ENCODE results near the gene MPZL3.

Gene MPZL3

GRCh38 chr11:118251858-118252652 is at the start of gene MPZL3:
MPZL3 (minus strand) TSS chr11:118252365; CDS start chr11:118252294, 71 bp downstream.
- peak; percentile 68 to 73 for DNase-seq (ENCODE audit: low read depth in 2 of 2)

- no peak for DNase-seq (ENCODE audit: low read depth in 2 of 2)
These were observed 49.5 kb upstream of the MPZL3 start for GRCh38 chr11:118301600-118302195.

GRCh38 chr11:118295815-118296454 is 43.8 kb upstream of the MPZL3 start:
- no peak for DNase-seq (ENCODE audit: low read depth in 2 of 2)

GRCh38 chr11:118295199-118295598 is 43.0 kb upstream of the MPZL3 start:
- DNase-seq (ENCODE audit: low read depth in 2 of 2), result no peak

GRCh38 chr11:118294053-118294452 is 41.9 kb upstream of the MPZL3 start:
- no peak for DNase-seq (ENCODE audit: low read depth in 2 of 2)

GRCh38 chr11:118291477-118292135 is 39.4 kb upstream of the MPZL3 start:
- DNase-seq (ENCODE audit: low read depth in 2 of 2), result no peak

- no peak for DNase-seq (ENCODE audit: low read depth in 2 of 2)
These were observed 38.8 kb upstream of the MPZL3 start for GRCh38 chr11:118290923-118291322.

- DNase-seq (ENCODE audit: low read depth in 2 of 2), result no peak
These were observed 37.2 kb upstream of the MPZL3 start for GRCh38 chr11:118289401-118289800.

- DNase-seq (ENCODE audit: low read depth in 2 of 2), result no peak
These were observed 34.8 kb upstream of the MPZL3 start for GRCh38 chr11:118287006-118287405.

- DNase-seq (ENCODE audit: low read depth in 2 of 2), result no peak
These were observed 34.4 kb upstream of the MPZL3 start for GRCh38 chr11:118286545-118286944.

GRCh38 chr11:118283756-118284350 is 31.7 kb upstream of the MPZL3 start:
- DNase-seq (ENCODE audit: low read depth in 2 of 2), result no peak

GRCh38 chr11:118283037-118283636 is 31.0 kb upstream of the MPZL3 start:
- DNase-seq (ENCODE audit: low read depth in 2 of 2), result no peak

GRCh38 chr11:118282606-118283005 is 30.4 kb upstream of the MPZL3 start:
- no peak for DNase-seq (ENCODE audit: low read depth in 2 of 2)

GRCh38 chr11:118281284-118281683 is 29.1 kb upstream of the MPZL3 start:
- no peak for DNase-seq (ENCODE audit: low read depth in 2 of 2)

- DNase-seq (ENCODE audit: low read depth in 2 of 2), result no peak
These were observed 25.1 kb upstream of the MPZL3 start for GRCh38 chr11:118277312-118277711.

- DNase-seq (ENCODE audit: low read depth in 2 of 2), result no peak
These were observed 24.3 kb upstream of the MPZL3 start for GRCh38 chr11:118276422-118276821.

- DNase-seq (ENCODE audit: low read depth in 2 of 2), result no peak
These were observed 23.0 kb upstream of the MPZL3 start for GRCh38 chr11:118275176-118275575.

GRCh38 chr11:118274186-118274585 is 22.0 kb upstream of the MPZL3 start:
- DNase-seq (ENCODE audit: low read depth in 2 of 2), result no peak

- DNase-seq (ENCODE audit: low read depth in 2 of 2), result no peak
These were observed 19.8 kb upstream of the MPZL3 start for GRCh38 chr11:118272001-118272400.

GRCh38 chr11:118267486-118267885 is 15.3 kb upstream of the MPZL3 start:
- DNase-seq (ENCODE audit: low read depth in 2 of 2), result no peak

- DNase-seq (ENCODE audit: low read depth in 2 of 2), result no peak
These were observed 13.8 kb upstream of the MPZL3 start for GRCh38 chr11:118265954-118266353.
